Measurements from ENCODE around the gene ADPRHL1. TPM values are rescaled to one million over a fixed set of nuclear protein-coding genes. Genes with fewer than 3 reads are reported as not detected.

Gene ADPRHL1
- polyA plus RNA-seq, 1 donor (not counting 4 experiments of a cell fraction or from before 2014, with no cell fraction given), result 1.2 TPM

DNA sequence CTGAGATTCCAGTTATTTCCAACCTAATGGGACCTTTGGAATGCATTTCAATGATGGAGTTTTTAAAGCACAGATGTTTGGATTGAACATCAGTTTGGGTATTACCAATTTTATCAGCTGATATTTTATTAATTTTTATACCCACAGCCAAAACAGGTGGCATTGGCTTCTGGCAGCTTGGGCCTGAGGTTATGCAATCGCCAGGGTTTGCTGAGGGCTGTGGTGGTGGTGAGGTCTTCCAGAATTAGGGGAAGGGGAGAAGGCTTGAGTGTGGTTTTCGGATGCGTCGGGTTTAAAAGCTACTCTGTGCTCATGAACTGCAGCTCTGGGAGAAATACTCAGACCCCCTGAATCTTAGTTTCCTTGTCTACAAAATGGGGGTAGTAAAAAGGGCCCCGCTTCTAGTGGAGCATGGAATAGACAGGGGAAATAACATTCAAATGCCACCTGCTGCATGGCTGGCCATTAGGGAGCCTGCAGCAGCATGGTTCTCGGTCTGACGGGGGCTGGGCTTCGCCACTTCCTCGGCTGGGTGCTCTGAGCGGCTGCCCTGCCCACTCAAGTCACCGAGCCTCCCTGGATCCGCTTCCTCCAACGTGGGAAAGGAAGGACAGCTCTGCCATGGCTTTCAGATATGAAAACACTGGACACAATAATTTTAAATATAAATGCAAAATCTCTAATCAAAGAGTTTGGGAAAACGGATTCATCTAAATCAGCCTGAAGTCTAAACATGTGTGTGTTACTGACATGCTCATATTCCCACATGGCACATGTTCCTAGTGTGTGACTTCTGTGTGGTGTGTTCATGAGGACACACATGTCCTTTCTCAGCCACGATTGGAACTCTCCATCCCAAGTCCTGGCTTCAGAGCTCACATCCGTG lies 35.2 kb downstream of the ADPRHL1 start:
- Histone ChIP-seq H3K79me2 (ENCODE audit: control insufficient read depth, insufficient read depth, low read length) (no peaks in the 10 kb centered on the region), H3K9me3 (ENCODE audit: control insufficient read depth, low read depth, low read length) (no peaks in the 10 kb centered on the region), H3K9me1 (ENCODE audit: control insufficient read depth, extremely low read depth, insufficient read depth, low read length) (no peaks in the 10 kb centered on the region), H3K4me1 (ENCODE audit: control insufficient read depth, extremely low read depth, insufficient read depth, low read length) (no peaks in the 10 kb centered on the region), H4K20me1 (ENCODE audit: control insufficient read depth, extremely low read depth, insufficient read depth, low read length) (no peaks in the 10 kb centered on the region), H3K4me2 (ENCODE audit: control insufficient read depth, extremely low read depth, insufficient read depth, low read depth, low read length) (no peak overlapping the region), H3K4me3 (ENCODE audit: control insufficient read depth in 2 of 3, extremely low read depth in 1 of 3, insufficient read depth in 2 of 3, low read depth in 1 of 3, low read length in 3 of 3) (no peak overlapping the region), H3K27ac (ENCODE audit: control insufficient read depth, insufficient read depth, low read length) (no peak overlapping the region), H2AFZ (ENCODE audit: control insufficient read depth, low read length) (no peak overlapping the region), H3K27me3 (ENCODE audit: control insufficient read depth, extremely low read depth, insufficient read depth, low read length) (peaks cover 3% of the 10 kb centered on the region), H3K9ac (ENCODE audit: control insufficient read depth, extremely low read depth, insufficient read depth, low read length) (no peak overlapping the region), H3K36me3 (ENCODE audit: control insufficient read depth in 2 of 2, extremely low read depth in 1 of 2, insufficient read depth in 2 of 2, low read length in 2 of 2) (no peaks in the 10 kb centered on the region)
- dilution Hi-C loops (cut with MboI; ENCODE audit: extremely low pct_ligation_motif_present, low sequenced_read_pairs), result no loop called here
- DNase-seq (ENCODE audit: low read depth, low spot score) (no peak), FAIRE-seq (no peak)
- TF ChIP-seq, protein P1, sequence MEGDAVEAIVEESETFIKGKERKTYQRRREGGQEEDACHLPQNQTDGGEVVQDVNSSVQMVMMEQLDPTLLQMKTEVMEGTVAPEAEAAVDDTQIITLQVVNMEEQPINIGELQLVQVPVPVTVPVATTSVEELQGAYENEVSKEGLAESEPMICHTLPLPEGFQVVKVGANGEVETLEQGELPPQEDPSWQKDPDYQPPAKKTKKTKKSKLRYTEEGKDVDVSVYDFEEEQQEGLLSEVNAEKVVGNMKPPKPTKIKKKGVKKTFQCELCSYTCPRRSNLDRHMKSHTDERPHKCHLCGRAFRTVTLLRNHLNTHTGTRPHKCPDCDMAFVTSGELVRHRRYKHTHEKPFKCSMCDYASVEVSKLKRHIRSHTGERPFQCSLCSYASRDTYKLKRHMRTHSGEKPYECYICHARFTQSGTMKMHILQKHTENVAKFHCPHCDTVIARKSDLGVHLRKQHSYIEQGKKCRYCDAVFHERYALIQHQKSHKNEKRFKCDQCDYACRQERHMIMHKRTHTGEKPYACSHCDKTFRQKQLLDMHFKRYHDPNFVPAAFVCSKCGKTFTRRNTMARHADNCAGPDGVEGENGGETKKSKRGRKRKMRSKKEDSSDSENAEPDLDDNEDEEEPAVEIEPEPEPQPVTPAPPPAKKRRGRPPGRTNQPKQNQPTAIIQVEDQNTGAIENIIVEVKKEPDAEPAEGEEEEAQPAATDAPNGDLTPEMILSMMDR (optimal IDR thresholded peaks at IDR 0.05 in 1 of 3, IDR thresholded peaks at IDR 0.05 in 1 of 3, conservative IDR thresholded peaks at IDR 0.05 in 1 of 3; ENCODE audit: extremely low read depth in 1 of 3, insufficient read depth in 2 of 3, low read length in 3 of 3), result no peak
- TF ChIP-seq EZH2 (IDR thresholded peaks at IDR 0.05; ENCODE audit: low read length), result no peak

DNA sequence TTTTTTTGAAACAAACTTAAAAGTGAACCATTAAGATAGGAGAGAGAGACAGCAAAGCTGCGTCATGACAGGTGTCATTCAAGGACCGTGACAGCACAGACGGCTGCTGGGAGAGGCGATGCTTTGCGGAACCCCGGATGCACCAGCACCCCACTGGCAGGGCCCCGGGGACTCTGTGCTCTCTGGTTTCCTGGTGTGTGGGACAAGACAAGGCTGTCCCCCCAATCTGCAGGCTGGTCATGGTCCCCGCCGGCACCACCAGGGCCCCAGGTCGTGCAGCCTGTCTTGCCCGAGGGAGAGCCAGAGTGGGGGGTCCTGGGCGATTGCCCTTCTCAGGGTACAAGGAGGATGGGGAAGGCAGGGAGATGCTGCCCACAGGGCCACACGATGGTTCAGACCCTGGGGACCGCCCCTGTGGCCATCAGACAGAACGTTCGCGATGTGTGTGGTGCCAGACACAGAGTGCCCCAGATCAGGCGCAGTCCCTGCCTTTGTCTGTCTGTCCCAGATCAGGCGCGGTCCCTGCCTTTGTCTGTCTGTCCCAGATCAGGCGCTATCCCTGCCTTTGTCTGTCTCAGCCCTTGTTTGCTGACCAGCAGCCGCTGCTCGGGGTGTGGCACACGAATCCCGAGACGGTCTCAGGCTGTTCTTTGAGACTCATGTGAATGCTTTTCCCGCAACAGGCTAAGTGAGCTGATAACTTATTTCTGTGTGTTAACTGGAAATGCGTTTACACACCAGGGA lies 36.1 kb downstream of the ADPRHL1 start:
- H3K27ac ChIP-seq (ENCODE audit: control insufficient read depth, insufficient read depth, low read length), result no peak overlapping the region
- H3K9me1 ChIP-seq (ENCODE audit: control insufficient read depth, extremely low read depth, insufficient read depth, low read length), result no peaks in the 10 kb centered on the region
- TF ChIP-seq, protein P1 (optimal IDR thresholded peaks at IDR 0.05 in 1 of 3, IDR thresholded peaks at IDR 0.05 in 1 of 3, conservative IDR thresholded peaks at IDR 0.05 in 1 of 3; ENCODE audit: extremely low read depth in 1 of 3, insufficient read depth in 2 of 3, low read length in 3 of 3), result no peak
- TF ChIP-seq EZH2 (IDR thresholded peaks at IDR 0.05; ENCODE audit: low read length), result no peak
- dilution Hi-C loops (cut with MboI; ENCODE audit: extremely low pct_ligation_motif_present, low sequenced_read_pairs), result no loop called here
- no peaks in the 10 kb centered on the region for H3K36me3 ChIP-seq (ENCODE audit: control insufficient read depth in 2 of 2, extremely low read depth in 1 of 2, insufficient read depth in 2 of 2, low read length in 2 of 2)
- FAIRE-seq (no peak), DNase-seq (ENCODE audit: low read depth, low spot score) (no peak)
- H3K4me2 ChIP-seq (ENCODE audit: control insufficient read depth, extremely low read depth, insufficient read depth, low read depth, low read length), result no peak overlapping the region
- no peaks in the 10 kb centered on the region for H3K9me3 ChIP-seq (ENCODE audit: control insufficient read depth, low read depth, low read length)
- H3K27me3 ChIP-seq (ENCODE audit: control insufficient read depth, extremely low read depth, insufficient read depth, low read length), result peaks cover 3% of the 10 kb centered on the region
- no peaks in the 10 kb centered on the region for H3K79me2 ChIP-seq (ENCODE audit: control insufficient read depth, insufficient read depth, low read length)
- H2AFZ ChIP-seq (ENCODE audit: control insufficient read depth, low read length), result no peak overlapping the region
- H3K4me1 ChIP-seq (ENCODE audit: control insufficient read depth, extremely low read depth, insufficient read depth, low read length), result no peaks in the 10 kb centered on the region
- no peak overlapping the region for H3K4me3 ChIP-seq (ENCODE audit: control insufficient read depth in 2 of 3, extremely low read depth in 1 of 3, insufficient read depth in 2 of 3, low read depth in 1 of 3, low read length in 3 of 3)
- H4K20me1 ChIP-seq (ENCODE audit: control insufficient read depth, extremely low read depth, insufficient read depth, low read length), result no peaks in the 10 kb centered on the region
- no peak overlapping the region for H3K9ac ChIP-seq (ENCODE audit: control insufficient read depth, extremely low read depth, insufficient read depth, low read length)

Measured in keratinocyte (primary cell).